ENCODE data around the gene FKBP11.

GRCh38 chr12:48907245-48907644 is 18.0 kb downstream of the FKBP11 start:
- TF ChIP-seq CTCF (IDR thresholded peaks at IDR 0.05) (no peak), POLR2A (IDR thresholded peaks at IDR 0.05) (no peak)

Data from transverse colon (tissue), 3 donors.